Activated CD8-positive, alpha-beta memory T cell treated with anti-CD3 and anti-CD28 coated beads, Interleukin-2, amount 10 ng/mL, durations not matched to agents 7 days and 5 days (primary cell): ENCODE results near the gene CD163. TPM values are rescaled to one million over a fixed set of nuclear protein-coding genes. Genes with fewer than 3 reads are reported as not detected.

Experiments used
- ATAC-seq: fragments of 150-1000 bp; cut with Tn5 transposase; one replicate; pipeline ENCODE4 v1.10.0; 2021; ENCODE audit warnings: moderate library complexity
- CTCF ChIA-PET: fragments of 350-600 bp; sonication (Branson Sonifier 250); formaldehyde crosslinking; loops from one replicate; lab custom pipeline; 2021; ENCODE audit warnings: antibody characterized with exemption; lab: Charles Lee
- DNase-seq: peaks from one replicate; pipeline ENCODE4 v3.0.0-alpha.2; 2020
- H3K27ac Mint-ChIP-seq: one replicate; pipeline ENCODE4 v1.8.0; 2021; ENCODE audit warnings: mild to moderate bottlenecking, mixed read lengths
- H3K27me3 Mint-ChIP-seq: one replicate; pipeline ENCODE4 v1.8.0; 2021; ENCODE audit warnings: mixed read lengths
- H3K36me3 Mint-ChIP-seq: one replicate; pipeline ENCODE4 v1.8.0; 2021; ENCODE audit warnings: mild to moderate bottlenecking, mixed read lengths
- H3K4me1 Mint-ChIP-seq: one replicate; pipeline ENCODE4 v1.8.0; 2021; ENCODE audit warnings: mixed read lengths
- H3K4me3 Mint-ChIP-seq: one replicate; pipeline ENCODE4 v1.8.0; 2021; ENCODE audit warnings: mild to moderate bottlenecking, moderate library complexity, mixed read lengths
- H3K9me3 Mint-ChIP-seq: one replicate; pipeline ENCODE4 v1.8.0; 2022; ENCODE audit warnings: low read depth, mixed read lengths
- total RNA-seq, 2 experiments: library from RNA; stranded (reverse); gene quantifications; one replicate each; pipeline ENCODE4 v1.2.3, GENCODE V29; 2021

Gene CD163
- total RNA-seq, 2 experiments from 2014 or later, result not detected

DNA sequence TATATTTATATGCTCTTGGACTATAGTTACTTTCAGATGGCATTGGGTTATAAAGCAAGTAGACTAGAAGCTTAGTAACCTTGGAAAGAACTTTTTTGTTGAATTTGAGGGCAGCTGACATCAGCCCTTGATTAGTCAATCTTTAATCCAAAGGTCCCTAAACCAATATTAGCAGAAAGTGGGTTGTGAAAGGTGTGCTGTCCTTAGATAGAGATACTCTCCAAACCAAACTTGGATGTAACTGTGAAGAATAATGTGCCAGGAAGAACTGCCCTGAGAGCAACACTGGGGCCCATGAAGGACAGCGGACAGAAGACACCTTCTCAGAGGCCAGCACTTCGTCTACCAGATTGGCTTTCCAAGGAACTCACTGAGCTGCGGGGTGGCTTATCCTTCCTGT, 10.6 kb downstream of the CD163 start:
- peaks cover 43% of the 10 kb centered on the region for H3K27me3 Mint-ChIP-seq
- CTCF ChIA-PET, result no interaction called here
- no peaks in the 10 kb centered on the region for H3K9me3 Mint-ChIP-seq
- no peak overlapping the region for H3K4me3 Mint-ChIP-seq
- H3K4me1 Mint-ChIP-seq, result no peaks in the 10 kb centered on the region
- H3K27ac Mint-ChIP-seq, result no peak overlapping the region
- H3K36me3 Mint-ChIP-seq, result no peaks in the 10 kb centered on the region
- DNase-seq (no peak), ATAC-seq (no peak)

DNA sequence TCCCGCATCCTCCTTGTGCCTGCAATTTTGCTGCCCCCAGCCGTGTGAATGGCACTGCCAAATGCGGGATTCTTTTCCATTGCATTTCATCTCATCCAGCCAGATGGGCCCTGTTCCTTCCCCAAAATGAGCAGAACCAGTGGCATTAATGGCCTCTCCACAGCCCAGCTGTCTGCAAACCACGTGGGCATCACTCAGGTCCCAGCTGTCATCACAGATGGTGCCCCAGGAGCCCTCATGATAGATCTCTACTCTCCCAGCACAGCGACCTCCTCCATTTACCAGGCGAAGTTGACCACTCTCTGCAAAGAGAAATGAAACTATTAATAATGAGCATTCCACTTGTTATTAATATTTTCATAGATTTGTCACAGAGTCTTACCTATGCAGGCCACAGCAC, 17.1 kb downstream of the CD163 start:
- CTCF ChIA-PET, result no interaction called here
- Mint-ChIP-seq H3K4me1 (no peaks in the 10 kb centered on the region), H3K4me3 (no peak overlapping the region), H3K36me3 (no peaks in the 10 kb centered on the region), H3K27me3 (peaks cover 22% of the 10 kb centered on the region), H3K27ac (no peak overlapping the region), H3K9me3 (no peaks in the 10 kb centered on the region)
- DNase-seq (no peak), ATAC-seq (no peak)

- CTCF ChIA-PET, result no interaction called here
- H3K27me3 Mint-ChIP-seq, result peaks cover 12% of the 10 kb centered on the region
- H3K27ac Mint-ChIP-seq, result no peak overlapping the region
- H3K4me3 Mint-ChIP-seq, result no peak overlapping the region
- DNase-seq (no peak), ATAC-seq (no peak)
- H3K36me3 Mint-ChIP-seq, result no peaks in the 10 kb centered on the region
- H3K9me3 Mint-ChIP-seq, result no peaks in the 10 kb centered on the region
- no peaks in the 10 kb centered on the region for H3K4me1 Mint-ChIP-seq
These were observed 18.5 kb downstream of the CD163 start for GRCh38 chr12:7485095-7485494.

DNA sequence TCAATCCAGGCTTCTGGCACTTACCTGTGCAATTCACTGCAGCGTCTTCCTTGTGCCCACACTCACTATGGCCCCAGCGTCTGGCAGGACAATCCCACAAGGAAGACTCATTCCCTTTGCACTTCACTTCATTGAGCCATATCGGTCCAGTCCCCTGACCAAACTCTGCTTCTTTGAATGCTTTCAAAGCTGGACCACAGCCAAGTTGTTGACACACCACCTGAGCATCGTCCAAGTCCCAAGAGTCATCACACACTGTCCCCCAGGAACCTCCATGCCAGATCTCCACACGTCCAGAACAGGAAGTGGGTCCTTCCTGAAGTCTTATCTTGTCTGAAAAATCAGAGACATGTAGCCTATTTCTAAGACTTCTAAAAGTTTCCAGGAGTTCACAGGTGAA, 20.2 kb downstream of the CD163 start:
- H3K4me1 Mint-ChIP-seq, result no peaks in the 10 kb centered on the region
- CTCF ChIA-PET, result no interaction called here

GRCh38 chr12:7479771-7480170, 23.8 kb downstream of the CD163 start:
- CTCF ChIA-PET, result no interaction called here
- peaks cover 14% of the 10 kb centered on the region for H3K27me3 Mint-ChIP-seq
- H3K9me3 Mint-ChIP-seq, result no peaks in the 10 kb centered on the region
- H3K27ac Mint-ChIP-seq, result no peak overlapping the region
- H3K4me1 Mint-ChIP-seq, result no peaks in the 10 kb centered on the region
- no peak overlapping the region for H3K4me3 Mint-ChIP-seq
- DNase-seq (no peak), ATAC-seq (no peak)
- H3K36me3 Mint-ChIP-seq, result no peaks in the 10 kb centered on the region

More for the DNA sequence above, 20.2 kb downstream of the CD163 start:
- H3K27me3 Mint-ChIP-seq, result peaks cover 9% of the 10 kb centered on the region
- H3K27ac Mint-ChIP-seq, result no peak overlapping the region
- no peak overlapping the region for H3K4me3 Mint-ChIP-seq
- no peaks in the 10 kb centered on the region for H3K36me3 Mint-ChIP-seq
- ATAC-seq (no peak), DNase-seq (no peak)
- no peaks in the 10 kb centered on the region for H3K9me3 Mint-ChIP-seq

DNA sequence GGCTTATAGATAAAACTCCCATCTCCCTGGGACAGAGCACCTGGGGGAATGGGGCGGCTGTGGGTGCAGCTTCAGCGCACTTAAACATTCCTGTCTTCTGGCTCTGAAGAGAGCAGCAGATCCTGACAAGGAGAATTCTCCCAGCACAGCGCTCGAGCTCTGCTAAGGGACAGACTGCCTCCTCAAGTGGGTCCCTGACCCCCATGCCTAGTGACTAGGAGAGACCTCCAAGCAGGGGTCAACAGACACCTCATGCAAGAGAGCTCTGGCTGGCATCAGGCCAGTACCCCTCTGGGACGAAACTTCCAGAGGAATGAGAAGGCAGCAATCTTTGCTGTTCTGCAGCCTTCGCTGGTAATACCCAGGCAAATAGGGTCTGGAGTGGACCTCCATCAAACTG, 31.5 kb downstream of the CD163 start:
- Mint-ChIP-seq H3K9me3 (peaks cover 4% of the 10 kb centered on the region), H3K27ac (no peak overlapping the region), H3K4me3 (no peak overlapping the region), H3K4me1 (no peaks in the 10 kb centered on the region), H3K36me3 (no peaks in the 10 kb centered on the region), H3K27me3 (peaks cover 23% of the 10 kb centered on the region)
- DNase-seq (no peak), ATAC-seq (no peak)
- CTCF ChIA-PET, result no interaction called here

DNA sequence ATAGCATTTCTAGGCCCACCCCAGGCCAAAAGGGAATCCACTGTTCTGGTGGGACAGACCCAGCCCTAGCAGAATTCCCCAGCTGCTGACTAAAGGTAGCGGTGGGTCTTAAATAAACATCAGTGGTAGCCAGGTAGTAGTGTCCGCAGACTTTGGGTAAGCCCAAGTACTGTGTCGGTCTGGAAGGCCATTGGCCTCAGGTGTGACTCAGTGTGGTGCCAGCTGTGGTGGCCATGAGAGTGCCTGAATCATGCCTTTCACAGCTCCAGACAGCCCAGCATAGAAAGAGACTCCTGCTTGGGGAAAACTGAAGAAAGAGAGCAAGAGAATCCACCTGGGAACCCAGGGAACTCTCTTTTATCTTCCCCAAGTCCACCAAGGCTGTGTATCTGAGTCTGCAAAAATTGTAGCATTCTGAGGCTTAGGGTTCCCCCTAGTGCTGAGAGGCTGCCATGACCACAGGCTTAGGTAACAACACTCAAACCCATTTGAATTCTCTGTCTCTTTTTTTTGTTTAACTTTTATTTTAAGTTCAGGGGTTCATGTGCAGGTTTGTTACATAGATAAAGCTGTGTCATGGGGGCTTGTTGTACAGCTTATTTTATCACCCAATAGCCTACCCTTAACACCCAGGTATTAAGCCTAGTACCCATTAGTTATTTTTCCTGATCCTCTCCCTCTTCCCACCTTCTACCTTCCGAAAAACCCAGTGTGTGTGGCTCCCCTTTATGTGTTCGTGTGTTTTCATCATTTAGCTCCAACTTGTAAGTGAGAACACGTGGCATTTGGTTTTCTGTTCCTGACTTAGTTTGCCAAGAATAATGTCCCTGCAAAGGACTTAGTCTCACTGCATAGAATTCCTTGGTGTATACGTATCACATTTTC, 43.0 kb downstream of the CD163 start:
- Mint-ChIP-seq H3K36me3 (no peaks in the 10 kb centered on the region), H3K4me1 (no peaks in the 10 kb centered on the region), H3K27ac (no peak overlapping the region), H3K27me3 (peaks cover 15% of the 10 kb centered on the region), H3K9me3 (no peaks in the 10 kb centered on the region), H3K4me3 (no peak overlapping the region)
- DNase-seq (peak; percentile 69), ATAC-seq (peak; percentile 75)
- CTCF ChIA-PET, result interaction anchor here (0.8 to 2.8 kb wide), 10 partner anchors 88 to 256 kb away, joined by 3 to 12 read pairs (median 4); no protein-coding TSS in a partner anchor

DNA sequence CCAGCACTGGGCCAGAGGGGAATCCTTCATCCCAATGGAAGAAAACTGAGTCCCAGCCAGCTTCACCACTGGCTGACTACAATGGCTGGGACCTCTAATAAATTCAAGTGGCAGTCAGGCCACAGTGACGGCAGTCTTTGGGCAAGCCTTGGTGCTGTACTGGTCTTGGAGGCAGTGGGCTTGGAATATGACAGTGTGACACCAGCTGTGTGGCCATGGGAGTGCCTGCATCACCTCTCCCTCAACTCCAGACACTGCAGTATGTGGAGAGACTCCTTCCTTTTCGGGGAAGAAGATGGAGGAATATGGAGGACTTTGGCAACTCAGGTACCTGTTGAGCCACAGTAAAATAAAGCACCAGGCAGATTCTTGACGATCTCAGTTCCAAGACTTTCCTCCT, 43.6 kb downstream of the CD163 start:
- Mint-ChIP-seq H3K27ac (no peak overlapping the region), H3K4me3 (no peak overlapping the region), H3K27me3 (peaks cover 10% of the 10 kb centered on the region), H3K36me3 (no peaks in the 10 kb centered on the region), H3K4me1 (no peaks in the 10 kb centered on the region), H3K9me3 (no peaks in the 10 kb centered on the region)
- CTCF ChIA-PET, result interaction anchor here (0.8 to 2.8 kb wide), 9 partner anchors 21 to 255 kb away, joined by 3 to 12 read pairs (median 4); no protein-coding TSS in a partner anchor
- ATAC-seq, result no peak
- DNase-seq, result no peak

GRCh38 chr12:7451756-7452155, 51.8 kb downstream of the CD163 start:
- Mint-ChIP-seq H3K27ac (no peak overlapping the region), H3K36me3 (no peaks in the 10 kb centered on the region), H3K4me3 (no peak overlapping the region), H3K27me3 (peaks cover 11% of the 10 kb centered on the region), H3K9me3 (no peaks in the 10 kb centered on the region), H3K4me1 (no peaks in the 10 kb centered on the region)
- CTCF ChIA-PET, result no interaction called here
- ATAC-seq (no peak), DNase-seq (no peak)

GRCh38 chr12:7450667-7451066, 52.9 kb downstream of the CD163 start:
- H3K4me1 Mint-ChIP-seq, result no peaks in the 10 kb centered on the region
- no peak overlapping the region for H3K4me3 Mint-ChIP-seq
- H3K9me3 Mint-ChIP-seq, result no peaks in the 10 kb centered on the region
- no peak for DNase-seq
- CTCF ChIA-PET, result no interaction called here
- peaks cover 10% of the 10 kb centered on the region for H3K27me3 Mint-ChIP-seq
- no peaks in the 10 kb centered on the region for H3K36me3 Mint-ChIP-seq
- ATAC-seq, result no peak
- no peak overlapping the region for H3K27ac Mint-ChIP-seq

DNA sequence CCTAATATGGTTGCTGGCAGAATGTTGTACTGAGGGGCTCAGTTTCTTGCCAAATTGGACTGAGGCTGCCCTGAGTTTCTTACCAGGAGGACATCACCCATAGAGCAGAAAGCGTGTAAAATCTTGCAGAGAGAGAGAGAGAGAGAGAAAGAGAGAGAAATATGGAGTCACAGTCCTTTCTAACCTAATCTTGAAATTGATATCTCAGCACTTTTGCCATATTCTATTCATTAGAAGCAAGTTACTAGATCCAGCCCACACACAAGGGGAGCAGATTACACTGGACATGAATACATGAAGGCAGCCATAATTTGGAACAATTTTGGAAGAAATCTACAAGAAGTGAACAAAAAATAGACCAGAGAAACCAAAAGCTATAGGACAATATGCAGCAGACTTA, 55.5 kb downstream of the CD163 start:
- Mint-ChIP-seq H3K4me1 (no peaks in the 10 kb centered on the region), H3K4me3 (no peak overlapping the region), H3K36me3 (no peaks in the 10 kb centered on the region), H3K27ac (no peak overlapping the region), H3K9me3 (no peaks in the 10 kb centered on the region), H3K27me3 (peaks cover 12% of the 10 kb centered on the region)
- CTCF ChIA-PET, result no interaction called here
- ATAC-seq (no peak), DNase-seq (no peak)

- no peak overlapping the region for H3K27ac Mint-ChIP-seq
- no peaks in the 10 kb centered on the region for H3K9me3 Mint-ChIP-seq
- peaks cover 31% of the 10 kb centered on the region for H3K27me3 Mint-ChIP-seq
- ATAC-seq, result no peak
- no peak for DNase-seq
- CTCF ChIA-PET, result no interaction called here
- H3K4me3 Mint-ChIP-seq, result no peak overlapping the region
- H3K4me1 Mint-ChIP-seq, result peaks cover 3% of the 10 kb centered on the region
- H3K36me3 Mint-ChIP-seq, result peaks cover 3% of the 10 kb centered on the region
These were observed 59.0 kb downstream of the CD163 start for GRCh38 chr12:7444537-7444936.

GRCh38 chr12:7444076-7444475, 59.5 kb downstream of the CD163 start, which contains the start of gene CD163L1:
Gene CD163L1 (minus strand): TSS chr12:7444153. CDS start chr12:7444127, 26 bp downstream.
- CTCF ChIA-PET, result no interaction called here
- no peak for ATAC-seq
- Mint-ChIP-seq H3K27ac (no peak within 1 kb of the TSS), H3K9me3 (no peaks in the 10 kb centered on the region), H3K4me1 (peaks cover 3% of the 10 kb centered on the region), H3K4me3 (no peak within 1 kb of the TSS), H3K36me3 (peaks cover 3% of the 10 kb centered on the region), H3K27me3 (peaks cover 36% of the 10 kb centered on the region)
- DNase-seq, result no peak

GRCh38 chr12:7441216-7441615, 62.4 kb downstream of the CD163 start:
- H3K9me3 Mint-ChIP-seq, result no peaks in the 10 kb centered on the region
- no peak overlapping the region for H3K4me3 Mint-ChIP-seq
- H3K36me3 Mint-ChIP-seq, result peaks cover 3% of the 10 kb centered on the region
- CTCF ChIA-PET, result no interaction called here
- no peak overlapping the region for H3K27ac Mint-ChIP-seq
- H3K4me1 Mint-ChIP-seq, result peaks cover 3% of the 10 kb centered on the region
- H3K27me3 Mint-ChIP-seq, result peaks cover 34% of the 10 kb centered on the region
- DNase-seq (no peak), ATAC-seq (no peak)
